IPS DF 19.7 (cell line): Measurements from ENCODE around the gene CARF.
A peak's percentile ranks its signal among the peaks of the same experiment; 100 is the strongest.
"Not testable (repeated sequence)": the region's sequence is repeated elsewhere in the genome, so short reads cannot be mapped to it uniquely, and the experiment has no call there.

Source experiments
- DNase-seq: peaks from one replicate; pipeline ENCODE4 v3.0.0-alpha.2; 2013; ENCODE audit warnings: low read depth, low spot score

The CARF gene

GRCh38 chr2:202911512-202912341, at the start of gene CARF, which contains the start of gene WDR12:
Gene CARF, plus strand, starts transcription at chr2:202912275. Its CDS starts 29,628 bp downstream, at chr2:202941903.
Gene WDR12, minus strand, starts transcription at chr2:202911673. Its CDS starts 197 bp downstream, at chr2:202911476.
- DNase-seq: peak; percentile 75

GRCh38 chr2:202870431-202871299, 41.4 kb upstream of the CARF start:
- peak; percentile 78 for DNase-seq

- DNase-seq: no peak
Measured at GRCh38 chr2:202871300-202872141, 40.6 kb upstream of the CARF start, which contains the start of gene ICA1L. Gene ICA1L, minus strand, starts transcription at chr2:202871766. Its CDS starts 42,757 bp downstream, at chr2:202829009.

- no peak for DNase-seq
Measured at GRCh38 chr2:202877699-202878098, 34.4 kb upstream of the CARF start.

GRCh38 chr2:202881570-202881969, 30.5 kb upstream of the CARF start:
- DNase-seq: no peak

- no peak for DNase-seq
Measured at GRCh38 chr2:202883987-202884675, 27.9 kb upstream of the CARF start.

GRCh38 chr2:202885190-202885589, 26.9 kb upstream of the CARF start:
- no peak for DNase-seq

GRCh38 chr2:202905507-202905906, 6.6 kb upstream of the CARF start:
- DNase-seq: not testable (repeated sequence)

GRCh38 chr2:202908186-202908585, 3.9 kb upstream of the CARF start:
- DNase-seq: no peak

- no peak for DNase-seq
Measured at GRCh38 chr2:202909394-202910192, 2.5 kb upstream of the CARF start.

GRCh38 chr2:202910250-202910649, 1.8 kb upstream of the CARF start:
- not testable (repeated sequence) for DNase-seq

- DNase-seq: no peak
Measured at GRCh38 chr2:202910698-202911097, 1.4 kb upstream of the CARF start.

GRCh38 chr2:202911203-202911511, 918 bp upstream of the CARF start:
- no peak for DNase-seq

GRCh38 chr2:202912342-202913201, 497 bp downstream of the CARF start:
- not testable (repeated sequence) for DNase-seq

- no peak for DNase-seq
Measured at GRCh38 chr2:202918860-202919259, 6.8 kb downstream of the CARF start.

GRCh38 chr2:202932425-202933138, 20.5 kb downstream of the CARF start:
- no peak for DNase-seq

- no peak for DNase-seq
Measured at GRCh38 chr2:202933139-202933510, 21.1 kb downstream of the CARF start.

GRCh38 chr2:202933958-202934357, 21.9 kb downstream of the CARF start:
- DNase-seq: no peak

- no peak for DNase-seq
Measured at GRCh38 chr2:202934456-202934855, 22.4 kb downstream of the CARF start.
